AG04450 (cell line): Measurements from ENCODE around the gene NID1. TPM values are rescaled to one million over a fixed set of nuclear protein-coding genes. Genes with fewer than 3 reads are reported as not detected.

ENCODE experiments used
- CTCF ChIA-PET: fragments of 300-600, 350-600 bp; formaldehyde crosslinking; extraction: SDS; loops from one replicate; lab custom pipeline; 2022; ENCODE audit warnings: antibody characterized with exemption, inconsistent platforms; lab: Charles Lee
- POLR2A ChIA-PET: fragments of 350-600 bp; formaldehyde crosslinking; extraction: SDS; loops from one replicate; lab custom pipeline; 2021; ENCODE audit warnings: antibody characterized with exemption, inconsistent platforms; lab: Yijun Ruan, JAX
- DNase-seq: peaks from one replicate; pipeline ENCODE4 v3.0.0-alpha.2; 2011; ENCODE audit warnings: low read depth, low spot score
- H3K27ac ChIP-seq: one replicate; pipeline ENCODE4 v1.5.1; 2012; ENCODE audit warnings: low read depth, low read length, control low read depth
- H3K27me3 ChIP-seq: one replicate; pipeline ENCODE4 v1.6.0; 2012; ENCODE audit warnings: low read length; ENCODE audit not compliant: control insufficient read depth, insufficient read depth
- H3K4me3 ChIP-seq: 2 replicates; pipeline ENCODE4 v1.5.1; 2011; ENCODE audit warnings: mild to moderate bottlenecking, low read depth, low read length, control low read depth
- H3K9me3 ChIP-seq: 2 replicates; pipeline ENCODE4 v1.5.1; 2012; ENCODE audit warnings: low read length; ENCODE audit not compliant: control insufficient read depth, insufficient read depth
- polyA plus RNA-seq: library from polyadenylated mRNA; depleted of rRNA; stranded (reverse); fragments of >200 nt; gene quantifications from 2 replicates; pipeline ENCODE4 v1.2.3, GENCODE V29; 2011
- TF ChIP-seq, protein P1 (sequence below): IDR thresholded peaks from 2 replicates; pipeline ENCODE4 v1.5.1; 2011; ENCODE audit warnings: low read depth, low read length, control low read depth, inconsistent platforms

Gene NID1
- polyA plus RNA-seq, 1 experiment, result 137 TPM

DNA sequence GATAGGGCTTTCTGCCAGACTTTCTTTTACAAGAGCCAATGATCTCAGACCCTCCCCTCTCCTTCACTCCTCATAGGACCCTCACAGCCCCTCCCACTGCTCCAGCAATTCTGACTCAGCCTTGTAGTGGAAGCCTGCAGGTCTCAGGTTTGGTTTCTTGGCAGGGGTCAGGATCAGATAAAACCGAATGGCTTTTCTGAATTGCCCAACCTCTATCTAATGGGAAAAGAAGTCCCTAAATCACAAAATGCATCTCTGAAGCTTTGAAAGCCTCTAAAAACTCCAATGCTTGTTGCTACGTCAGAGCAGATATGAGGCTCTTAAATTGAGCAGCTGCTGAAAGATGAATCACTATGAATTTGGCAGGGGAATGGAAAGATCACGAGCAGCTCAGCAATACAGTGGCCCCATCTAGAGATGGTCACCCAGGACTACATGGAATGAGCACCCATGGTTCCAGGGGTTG is 74.5 kb downstream of the NID1 start:
- no peak overlapping the region for H3K27ac ChIP-seq
- TF ChIP-seq, protein P1, sequence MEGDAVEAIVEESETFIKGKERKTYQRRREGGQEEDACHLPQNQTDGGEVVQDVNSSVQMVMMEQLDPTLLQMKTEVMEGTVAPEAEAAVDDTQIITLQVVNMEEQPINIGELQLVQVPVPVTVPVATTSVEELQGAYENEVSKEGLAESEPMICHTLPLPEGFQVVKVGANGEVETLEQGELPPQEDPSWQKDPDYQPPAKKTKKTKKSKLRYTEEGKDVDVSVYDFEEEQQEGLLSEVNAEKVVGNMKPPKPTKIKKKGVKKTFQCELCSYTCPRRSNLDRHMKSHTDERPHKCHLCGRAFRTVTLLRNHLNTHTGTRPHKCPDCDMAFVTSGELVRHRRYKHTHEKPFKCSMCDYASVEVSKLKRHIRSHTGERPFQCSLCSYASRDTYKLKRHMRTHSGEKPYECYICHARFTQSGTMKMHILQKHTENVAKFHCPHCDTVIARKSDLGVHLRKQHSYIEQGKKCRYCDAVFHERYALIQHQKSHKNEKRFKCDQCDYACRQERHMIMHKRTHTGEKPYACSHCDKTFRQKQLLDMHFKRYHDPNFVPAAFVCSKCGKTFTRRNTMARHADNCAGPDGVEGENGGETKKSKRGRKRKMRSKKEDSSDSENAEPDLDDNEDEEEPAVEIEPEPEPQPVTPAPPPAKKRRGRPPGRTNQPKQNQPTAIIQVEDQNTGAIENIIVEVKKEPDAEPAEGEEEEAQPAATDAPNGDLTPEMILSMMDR, result no peak

DNA sequence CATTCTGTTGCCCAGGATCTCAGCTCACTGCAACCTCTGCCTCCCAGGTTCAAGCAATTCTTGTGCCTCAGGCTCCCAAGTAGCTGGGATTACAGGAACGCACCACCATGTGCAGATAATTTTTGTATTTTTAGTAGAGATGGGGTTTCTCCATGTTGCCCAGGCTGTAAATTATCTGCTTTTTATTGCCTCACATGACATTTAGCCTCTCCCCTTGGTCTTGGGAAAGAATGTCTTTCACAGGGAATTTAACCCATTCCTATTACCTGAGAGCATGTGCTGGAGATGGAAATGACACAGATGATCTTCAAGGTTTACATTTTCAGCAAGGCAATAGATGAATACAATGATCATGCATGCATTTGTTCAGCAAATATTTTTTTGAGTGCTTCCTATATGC is 75.8 kb downstream of the NID1 start:
- Histone ChIP-seq H3K9me3 (peaks cover 19% of the 10 kb centered on the region), H3K27me3 (no peaks in the 10 kb centered on the region), H3K4me3 (no peak overlapping the region), H3K27ac (no peak overlapping the region)
- CTCF ChIA-PET, result no interaction called here
- POLR2A ChIA-PET, result no interaction called here
- DNase-seq, result no peak
- TF ChIP-seq, protein P1, result no peak

More for the DNA sequence above, 74.5 kb downstream of the NID1 start:
- DNase-seq, result no peak
- Histone ChIP-seq H3K9me3 (peaks cover 19% of the 10 kb centered on the region), H3K27me3 (no peaks in the 10 kb centered on the region), H3K4me3 (no peak overlapping the region)
- ChIA-PET POLR2A (interaction anchor here (0.8 kb wide), 1 partner anchor 14 kb away, joined by 7 read pairs; no protein-coding TSS in a partner anchor), CTCF (interaction anchor here (1.2 kb wide), 1 partner anchor 19 kb away, joined by 4 read pairs; no protein-coding TSS in a partner anchor)

DNA sequence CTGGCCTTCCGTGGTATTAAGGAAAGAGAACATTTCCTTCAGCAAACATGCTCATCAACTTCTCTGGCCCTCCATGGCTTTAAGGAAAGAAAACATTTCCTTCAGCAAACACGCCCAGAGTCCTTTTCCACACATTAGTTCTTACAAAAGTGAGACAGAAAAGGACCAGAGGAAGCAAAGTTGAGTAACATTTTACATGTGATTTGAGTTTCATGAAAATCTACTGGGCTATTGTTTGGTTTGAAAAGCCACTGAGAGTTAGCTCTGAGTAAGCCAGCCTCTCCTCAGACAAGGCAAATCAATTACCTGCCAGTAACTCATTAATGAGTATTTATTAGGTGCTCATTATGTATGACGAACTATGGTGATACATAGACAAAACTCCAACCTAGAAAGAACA is 78.0 kb downstream of the NID1 start:
- POLR2A ChIA-PET, result no interaction called here
- no peak overlapping the region for H3K27ac ChIP-seq
- no peaks in the 10 kb centered on the region for H3K27me3 ChIP-seq
- no peak overlapping the region for H3K4me3 ChIP-seq
- CTCF ChIA-PET, result interaction anchor here (2.3 kb wide), 1 partner anchor 15 kb away, joined by 7 read pairs; no protein-coding TSS in a partner anchor
- DNase-seq, result no peak
- H3K9me3 ChIP-seq, result peaks cover 16% of the 10 kb centered on the region
- TF ChIP-seq, protein P1, result no peak

DNA sequence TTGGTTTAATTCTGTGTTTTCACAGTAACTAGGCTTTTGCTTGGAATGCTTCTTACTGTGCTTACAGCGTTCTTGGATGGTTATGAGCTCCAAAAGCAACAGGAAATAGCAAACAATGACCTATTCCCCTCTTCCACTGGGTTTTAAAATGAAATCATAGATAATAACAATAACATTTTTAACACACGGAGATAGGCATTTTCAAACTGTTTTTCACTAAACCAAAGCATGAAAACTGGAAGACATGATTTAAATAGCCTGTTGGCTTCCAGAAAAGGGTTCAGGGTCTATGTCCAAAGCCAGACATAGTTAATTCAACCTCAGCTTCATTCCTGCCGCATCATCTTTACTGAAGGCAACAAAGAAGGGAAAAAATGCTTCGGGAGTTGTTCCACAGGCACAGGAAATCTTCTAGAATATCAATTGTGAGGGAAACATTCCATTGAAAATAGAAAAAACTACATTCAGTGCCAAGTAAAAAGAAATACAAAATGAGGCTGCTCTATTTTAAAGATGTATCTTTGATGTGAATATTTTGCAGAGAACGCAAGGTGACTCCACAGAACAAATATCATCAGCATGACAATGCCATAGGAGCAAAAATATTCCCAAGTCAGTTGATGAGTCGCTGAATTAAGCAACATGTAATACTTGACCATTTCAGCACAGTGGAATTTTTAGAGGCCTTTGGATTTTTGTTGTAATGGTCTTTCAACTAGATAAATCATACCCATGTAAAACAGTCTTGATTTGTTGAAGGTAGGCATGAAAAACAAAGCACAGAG is 80.7 kb downstream of the NID1 start:
- peak; percentile 48 for DNase-seq
- H3K27ac ChIP-seq, result peak overlapping the region; percentile 97
- no peaks in the 10 kb centered on the region for H3K27me3 ChIP-seq
- POLR2A ChIA-PET, result interaction anchor here (1.0 to 1.8 kb wide), 3 partner anchors 10 to 80 kb away, joined by 3 to 9 read pairs (median 3); partner anchors contain the start of gene NID1
- TF ChIP-seq, protein P1, result no peak
- no peaks in the 10 kb centered on the region; the same call in 1 of the 2 replicates for H3K9me3 ChIP-seq
- CTCF ChIA-PET, result interaction anchor here (1.2 to 5.4 kb wide), 2 partner anchors 12 to 470 kb away, joined by 4 to 44 read pairs; no protein-coding TSS in a partner anchor
- no peak overlapping the region for H3K4me3 ChIP-seq

DNA sequence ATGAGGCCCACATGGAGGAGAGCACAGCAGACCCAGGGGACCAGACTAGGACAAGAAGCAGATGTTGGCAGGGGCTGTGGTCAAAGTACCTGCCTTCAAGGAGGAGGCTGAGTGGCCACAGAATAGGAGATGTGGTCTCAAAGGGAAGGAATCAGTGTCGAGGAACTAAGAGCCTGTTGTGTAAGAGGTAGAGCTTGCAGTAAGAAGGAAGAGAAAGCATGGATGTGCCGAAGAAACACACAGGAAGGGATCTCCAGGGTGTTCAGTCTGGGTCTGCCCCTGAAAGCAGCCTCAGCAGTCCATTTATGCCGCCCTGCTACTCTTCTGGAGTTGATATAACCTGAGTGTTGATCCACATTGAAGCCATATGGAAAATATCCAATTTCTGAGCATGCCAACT is 83.9 kb downstream of the NID1 start:
- TF ChIP-seq, protein P1, result no peak
- ChIA-PET CTCF (interaction anchor here (5.4 kb wide), 1 partner anchor 9 kb away, joined by 44 read pairs; no protein-coding TSS in a partner anchor), POLR2A (no interaction called here)
- DNase-seq, result no peak
- H3K27me3 ChIP-seq, result no peaks in the 10 kb centered on the region
- H3K9me3 ChIP-seq, result peaks cover 18% of the 10 kb centered on the region
- H3K4me3 ChIP-seq, result no peak overlapping the region
- no peak overlapping the region for H3K27ac ChIP-seq
